Activated naive CD8-positive, alpha-beta T cell treated with anti-CD3 and anti-CD28 coated beads, Interleukin-2, amount 10 ng/mL, durations not matched to agents 7 days and 5 days (primary cell): Measurements from ENCODE around the gene ATXN3. TPM values are rescaled to one million over a fixed set of nuclear protein-coding genes. Genes with fewer than 3 reads are reported as not detected.
A peak's percentile ranks its signal among the peaks of the same experiment; 100 is the strongest.

Experiments used
- ATAC-seq: fragments of 150-1000 bp; cut with Tn5 transposase; one replicate; pipeline ENCODE4 v1.10.0; 2021; ENCODE audit warnings: low read depth, moderate library complexity
- POLR2A ChIA-PET: fragments of 350-600 bp; sonication (Branson Sonifier 250); formaldehyde crosslinking; loops from one replicate; lab custom pipeline; 2021; ENCODE audit warnings: antibody characterized with exemption; lab: Charles Lee
- DNase-seq: peaks from one replicate; pipeline ENCODE4 v3.0.0; 2021
- H3K27ac Mint-ChIP-seq: one replicate; pipeline ENCODE4 v1.8.0; 2022; ENCODE audit warnings: mild to moderate bottlenecking, mixed read lengths
- H3K27me3 Mint-ChIP-seq: one replicate; pipeline ENCODE4 v1.8.0; 2022; ENCODE audit warnings: mild to moderate bottlenecking, moderate library complexity, mixed read lengths
- H3K36me3 Mint-ChIP-seq: one replicate; pipeline ENCODE4 v1.8.0; 2021; ENCODE audit warnings: mild to moderate bottlenecking, mixed read lengths
- H3K4me1 Mint-ChIP-seq: one replicate; pipeline ENCODE4 v1.8.0; 2021; ENCODE audit warnings: mixed read lengths
- H3K4me3 Mint-ChIP-seq: one replicate; pipeline ENCODE4 v1.8.0; 2022; ENCODE audit warnings: mild to moderate bottlenecking, moderate library complexity, mixed read lengths
- H3K9me3 Mint-ChIP-seq: one replicate; pipeline ENCODE4 v1.8.0; 2021; ENCODE audit warnings: mixed read lengths
- total RNA-seq, 2 experiments: library from RNA; stranded (reverse); gene quantifications; one replicate each; pipeline ENCODE4 v1.2.3, GENCODE V29; 2021

Gene ATXN3
- total RNA-seq: 10 to 100 TPM; 39.1 to 41.8 TPM

GRCh38 chr14:92106143-92106926, at the start of gene ATXN3:
ATXN3 (minus strand) TSS chr14:92106582; CDS start chr14:92106552, 30 bp downstream.
- H3K36me3 Mint-ChIP-seq: peaks cover 2% of the 10 kb centered on the region
- H3K4me1 Mint-ChIP-seq: peaks cover 29% of the 10 kb centered on the region
- H3K4me3 Mint-ChIP-seq: peak within 1 kb of the TSS; percentile 96
- DNase-seq (peak; percentile 88), ATAC-seq (peak; percentile 95)
- H3K27ac Mint-ChIP-seq: peak within 1 kb of the TSS; percentile 88
- no peaks in the 10 kb centered on the region for H3K27me3 Mint-ChIP-seq
- no peaks in the 10 kb centered on the region for H3K9me3 Mint-ChIP-seq
- POLR2A ChIA-PET: interaction anchor here (0.6 to 5.2 kb wide), 6 partner anchors 10 to 227 kb away, joined by 3 to 67 read pairs (median 3); partner anchors contain the start of genes CPSF2, NDUFB1 and TRIP11

GRCh38 chr14:92154283-92154942, 48.0 kb upstream of the ATXN3 start:
- DNase-seq: no peak
- no peaks in the 10 kb centered on the region for H3K9me3 Mint-ChIP-seq
- peaks cover 8% of the 10 kb centered on the region for H3K4me1 Mint-ChIP-seq
- no peak overlapping the region for H3K4me3 Mint-ChIP-seq
- POLR2A ChIA-PET: no interaction called here
- peaks cover 35% of the 10 kb centered on the region for H3K36me3 Mint-ChIP-seq
- H3K27me3 Mint-ChIP-seq: no peaks in the 10 kb centered on the region
- H3K27ac Mint-ChIP-seq: no peak overlapping the region
- no peak for ATAC-seq

GRCh38 chr14:92153581-92153980, 47.2 kb upstream of the ATXN3 start:
- no peak for DNase-seq
- Mint-ChIP-seq H3K27me3 (no peaks in the 10 kb centered on the region), H3K36me3 (peaks cover 38% of the 10 kb centered on the region), H3K4me1 (peaks cover 10% of the 10 kb centered on the region), H3K9me3 (no peaks in the 10 kb centered on the region), H3K4me3 (no peak overlapping the region), H3K27ac (no peak overlapping the region)
- POLR2A ChIA-PET: interaction anchor here (0.6 to 0.7 kb wide), 3 partner anchors 113 to 504 kb away, joined by 3 to 8 read pairs (median 6); no protein-coding TSS in a partner anchor
- no peak for ATAC-seq

GRCh38 chr14:92144708-92145107, 38.3 kb upstream of the ATXN3 start:
- POLR2A ChIA-PET: no interaction called here
- Mint-ChIP-seq H3K27me3 (no peaks in the 10 kb centered on the region), H3K9me3 (no peaks in the 10 kb centered on the region), H3K4me3 (no peak overlapping the region), H3K36me3 (peaks cover 37% of the 10 kb centered on the region), H3K4me1 (peaks cover 4% of the 10 kb centered on the region), H3K27ac (no peak overlapping the region)
- DNase-seq: no peak
- no peak for ATAC-seq

GRCh38 chr14:92143962-92144361, 37.6 kb upstream of the ATXN3 start:
- ATAC-seq: no peak
- peaks cover 32% of the 10 kb centered on the region for H3K36me3 Mint-ChIP-seq
- POLR2A ChIA-PET: no interaction called here
- no peaks in the 10 kb centered on the region for H3K27me3 Mint-ChIP-seq
- no peaks in the 10 kb centered on the region for H3K9me3 Mint-ChIP-seq
- no peak for DNase-seq
- H3K4me3 Mint-ChIP-seq: no peak overlapping the region
- H3K4me1 Mint-ChIP-seq: peaks cover 2% of the 10 kb centered on the region
- no peak overlapping the region for H3K27ac Mint-ChIP-seq

GRCh38 chr14:92143309-92143708, 36.9 kb upstream of the ATXN3 start:
- peaks cover 32% of the 10 kb centered on the region for H3K36me3 Mint-ChIP-seq
- POLR2A ChIA-PET: no interaction called here

GRCh38 chr14:92135269-92135668, 28.9 kb upstream of the ATXN3 start:
- no peaks in the 10 kb centered on the region for H3K9me3 Mint-ChIP-seq
- DNase-seq (no peak), ATAC-seq (no peak)
- peaks cover 19% of the 10 kb centered on the region for H3K36me3 Mint-ChIP-seq
- H3K27ac Mint-ChIP-seq: no peak overlapping the region
- no peak overlapping the region for H3K4me3 Mint-ChIP-seq
- H3K4me1 Mint-ChIP-seq: no peaks in the 10 kb centered on the region
- no peaks in the 10 kb centered on the region for H3K27me3 Mint-ChIP-seq
- POLR2A ChIA-PET: no interaction called here

More at GRCh38 chr14:92143309-92143708, 36.9 kb upstream of the ATXN3 start:
- Mint-ChIP-seq H3K9me3 (no peaks in the 10 kb centered on the region), H3K27ac (no peak overlapping the region), H3K4me3 (no peak overlapping the region), H3K27me3 (no peaks in the 10 kb centered on the region), H3K4me1 (peaks cover 2% of the 10 kb centered on the region)
- no peak for ATAC-seq
- no peak for DNase-seq

- peaks cover 22% of the 10 kb centered on the region for H3K36me3 Mint-ChIP-seq
- peaks cover 3% of the 10 kb centered on the region for H3K4me1 Mint-ChIP-seq
- POLR2A ChIA-PET: no interaction called here
- no peak overlapping the region for H3K27ac Mint-ChIP-seq
- no peak for ATAC-seq
- no peak overlapping the region for H3K4me3 Mint-ChIP-seq
- H3K9me3 Mint-ChIP-seq: no peaks in the 10 kb centered on the region
- H3K27me3 Mint-ChIP-seq: no peaks in the 10 kb centered on the region
- no peak for DNase-seq
Measured at GRCh38 chr14:92134456-92134855, 28.1 kb upstream of the ATXN3 start.

GRCh38 chr14:92122761-92123160, 16.4 kb upstream of the ATXN3 start:
- Mint-ChIP-seq H3K36me3 (peaks cover 19% of the 10 kb centered on the region), H3K27ac (peak overlapping the region; percentile 100), H3K4me1 (peaks cover 38% of the 10 kb centered on the region), H3K4me3 (peak overlapping the region; percentile 96), H3K9me3 (no peaks in the 10 kb centered on the region), H3K27me3 (no peaks in the 10 kb centered on the region)
- POLR2A ChIA-PET: interaction anchor here (0.6 to 4.9 kb wide), 5 partner anchors 15 to 277 kb away, joined by 3 to 67 read pairs (median 6); partner anchors contain the start of genes ATXN3 and TRIP11
- no peak for DNase-seq
- no peak for ATAC-seq

GRCh38 chr14:92122351-92122677, 15.9 kb upstream of the ATXN3 start:
- Mint-ChIP-seq H3K36me3 (peaks cover 17% of the 10 kb centered on the region), H3K27me3 (no peaks in the 10 kb centered on the region), H3K9me3 (no peaks in the 10 kb centered on the region), H3K4me1 (peaks cover 33% of the 10 kb centered on the region), H3K4me3 (peak overlapping the region; percentile 96), H3K27ac (peak overlapping the region; percentile 100)
- DNase-seq (no peak), ATAC-seq (peak; percentile 20)
- POLR2A ChIA-PET: interaction anchor here (0.6 to 4.9 kb wide), 11 partner anchors 10 to 1227 kb away, joined by 3 to 67 read pairs (median 6); partner anchors contain the start of genes ATXN3 and TRIP11

GRCh38 chr14:92121670-92122350, 15.4 kb upstream of the ATXN3 start, which contains the start of the genes CPSF2 and NDUFB1:
CPSF2 (plus strand) TSS chr14:92121969; CDS start chr14:92130985, 9,016 bp downstream.
NDUFB1 (minus strand) TSS chr14:92121706; CDS start chr14:92117637, 4,069 bp downstream.
- ATAC-seq: peak; percentile 89
- Mint-ChIP-seq H3K27me3 (no peaks in the 10 kb centered on the region), H3K9me3 (no peaks in the 10 kb centered on the region), H3K4me3 (peak within 1 kb of the TSS; percentile 96), H3K4me1 (peaks cover 28% of the 10 kb centered on the region), H3K36me3 (peaks cover 12% of the 10 kb centered on the region), H3K27ac (peak within 1 kb of the TSS; percentile 100)
- POLR2A ChIA-PET: interaction anchor here (0.6 to 4.9 kb wide), 13 partner anchors 11 to 1227 kb away, joined by 3 to 67 read pairs (median 6); partner anchors contain the start of genes ATXN3 and TRIP11
- DNase-seq: peak; percentile 91

GRCh38 chr14:92121207-92121669, 14.9 kb upstream of the ATXN3 start:
- Mint-ChIP-seq H3K4me3 (peak overlapping the region; percentile 96), H3K4me1 (peaks cover 28% of the 10 kb centered on the region), H3K9me3 (no peaks in the 10 kb centered on the region), H3K27ac (peak overlapping the region; percentile 100), H3K27me3 (no peaks in the 10 kb centered on the region), H3K36me3 (peaks cover 13% of the 10 kb centered on the region)
- ATAC-seq (peak; percentile 25), DNase-seq (no peak)
- POLR2A ChIA-PET: interaction anchor here (1.0 to 4.9 kb wide), 10 partner anchors 10 to 495 kb away, joined by 3 to 67 read pairs (median 6); partner anchors contain the start of genes ATXN3 and TRIP11
